Smooth muscle cell (in vitro differentiated cells): ENCODE measurements around the gene MYO7B. TPM values are rescaled to one million over a fixed set of nuclear protein-coding genes. Genes with fewer than 3 reads are reported as not detected.
A peak's percentile ranks its signal among the peaks of the same experiment; 100 is the strongest.

Experiments
- DNase-seq: peaks from one replicate; lab custom pipeline; 2025; ENCODE audit not compliant: unreplicated experiment; lab: John Stamatoyannopoulos, UW
- H2AFZ ChIP-seq: fragments of 200-600 bp; sonication (generic); 2 replicates; pipeline ENCODE4 v1.6.0; 2016; ENCODE audit warnings: antibody characterized with exemption, low read depth, mild to moderate bottlenecking
- H3F3A ChIP-seq: fragments of 200-600 bp; sonication (generic); 2 replicates; pipeline ENCODE4 v1.6.0; 2017; ENCODE audit warnings: antibody characterized with exemption, low read depth
- H3K27ac ChIP-seq: fragments of 200-600 bp; sonication (generic); 2 replicates; pipeline ENCODE4 v1.5.1; 2016; ENCODE audit warnings: low read depth, mild to moderate bottlenecking
- H3K27me3 ChIP-seq: fragments of 200-600 bp; sonication (generic); 2 replicates; pipeline ENCODE4 v1.6.1; 2016; ENCODE audit warnings: low read depth, mild to moderate bottlenecking
- H3K36me3 ChIP-seq: fragments of 200-600 bp; sonication (generic); 2 replicates; pipeline ENCODE4 v1.5.1; 2016; ENCODE audit warnings: low read depth
- H3K4me1 ChIP-seq: fragments of 200-600 bp; sonication (generic); 2 replicates; pipeline ENCODE4 v1.5.1; 2016; ENCODE audit warnings: low read depth
- H3K4me2 ChIP-seq: fragments of 200-600 bp; sonication (generic); 2 replicates; pipeline ENCODE4 v1.6.0; 2016; ENCODE audit warnings: mild to moderate bottlenecking
- H3K4me3 ChIP-seq: fragments of 200-600 bp; sonication (generic); 2 replicates; pipeline ENCODE4 v1.5.1; 2016; ENCODE audit warnings: mild to moderate bottlenecking
- H3K79me2 ChIP-seq: fragments of 200-600 bp; sonication (generic); 2 replicates; pipeline ENCODE4 v1.6.0; 2016; ENCODE audit warnings: low read depth, mild to moderate bottlenecking
- H3K9ac ChIP-seq: fragments of 200-600 bp; sonication (generic); 2 replicates; pipeline ENCODE4 v1.6.0; 2016; ENCODE audit warnings: low read depth
- H3K9me3 ChIP-seq: fragments of 200-600 bp; sonication (generic); replicated peaks from 2 replicates; pipeline ENCODE4 v1.5.1; 2016; ENCODE audit warnings: low read depth
- H4K20me1 ChIP-seq: fragments of 200-600 bp; sonication (generic); 2 replicates; pipeline ENCODE4 v1.6.0; 2016; ENCODE audit warnings: low read depth
- WGBS: methylation state at CpG from one replicate; pipeline ENCODE4 v1.1.7; 2016; ENCODE audit warnings: low lambda C conversion rate; 5-methylcytosine and 5-hydroxymethylcytosine counted together
- polyA plus RNA-seq: library from polyadenylated mRNA; unstranded; fragments of >200 nt; fragmentation: Nextera tagmentation; extraction: Ambion mirVana; gene quantifications from 2 replicates; pipeline ENCODE4 v1.2.1, GENCODE V29; 2016
- total RNA-seq: library from RNA; depleted of rRNA; stranded (reverse); fragments of >200 nt; gene quantifications from 2 replicates; pipeline ENCODE4 v1.2.3, GENCODE V29; 2014
- TF ChIP-seq, protein P1 (sequence below): fragments of 200-600 bp; sonication (generic); IDR thresholded peaks from 2 replicates; pipeline ENCODE4 v1.5.1; 2017; ENCODE audit warnings: borderline replicate concordance, mild to moderate bottlenecking, antibody characterized with exemption; ENCODE audit not compliant: insufficient read depth, poor library complexity, severe bottlenecking

The MYO7B gene
- total and polyA plus RNA-seq, 2 experiments from 2014 or later = 0.09 to 0.35 TPM

DNA sequence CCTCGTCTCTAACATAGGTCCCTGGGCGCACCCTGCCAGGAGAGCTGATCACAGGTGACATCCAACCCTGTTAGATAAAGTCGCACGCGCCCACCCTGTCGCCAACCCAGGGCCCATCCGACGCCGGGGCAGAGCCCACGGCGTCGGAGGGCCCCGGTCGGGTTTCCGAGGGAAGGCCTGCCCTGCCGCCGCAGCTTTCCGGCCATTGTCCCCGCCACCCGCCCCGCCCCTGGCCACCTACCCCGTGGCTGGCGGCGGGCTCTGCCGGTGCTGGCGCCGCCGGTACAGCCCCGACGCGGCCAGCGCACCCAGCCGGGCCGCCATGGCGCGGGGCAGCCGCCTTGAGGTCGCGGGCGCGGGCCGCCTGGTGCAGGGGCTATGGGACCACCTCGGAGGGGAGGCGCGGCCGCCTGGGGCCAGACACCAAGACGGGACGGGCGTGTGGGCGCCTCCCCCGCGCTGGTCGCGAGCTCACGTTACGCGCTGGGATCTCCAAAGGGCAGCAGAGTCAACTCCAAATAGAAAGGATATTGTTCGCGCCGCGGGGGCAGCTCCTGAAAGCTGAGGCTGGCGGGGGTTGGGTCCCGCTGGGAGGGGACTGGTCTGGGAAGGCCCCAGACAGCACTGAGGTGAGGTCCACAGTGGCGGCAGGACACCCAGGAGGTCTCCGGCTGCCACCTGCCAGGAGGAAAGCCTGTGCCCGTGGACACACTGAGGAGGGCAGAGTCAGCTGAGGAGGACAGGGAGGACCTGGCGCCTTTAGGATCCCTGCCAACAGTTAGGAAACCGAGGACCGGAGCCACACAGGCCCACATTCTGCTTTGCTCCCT lies 128.8 kb downstream of the MYO7B start:
- peaks cover 26% of the 10 kb centered on the region for H3K79me2 ChIP-seq
- no peaks in the 10 kb centered on the region for H3K36me3 ChIP-seq
- H3K4me2 ChIP-seq = peak overlapping the region; percentile 80
- peaks cover 2% of the 10 kb centered on the region for H3K4me1 ChIP-seq
- peak overlapping the region; percentile 44 for H3K4me3 ChIP-seq
- WGBS = 21% methylated on average over 52 of the region's 69 CpGs
- no peak overlapping the region for H2AFZ ChIP-seq
- TF ChIP-seq, protein P1, sequence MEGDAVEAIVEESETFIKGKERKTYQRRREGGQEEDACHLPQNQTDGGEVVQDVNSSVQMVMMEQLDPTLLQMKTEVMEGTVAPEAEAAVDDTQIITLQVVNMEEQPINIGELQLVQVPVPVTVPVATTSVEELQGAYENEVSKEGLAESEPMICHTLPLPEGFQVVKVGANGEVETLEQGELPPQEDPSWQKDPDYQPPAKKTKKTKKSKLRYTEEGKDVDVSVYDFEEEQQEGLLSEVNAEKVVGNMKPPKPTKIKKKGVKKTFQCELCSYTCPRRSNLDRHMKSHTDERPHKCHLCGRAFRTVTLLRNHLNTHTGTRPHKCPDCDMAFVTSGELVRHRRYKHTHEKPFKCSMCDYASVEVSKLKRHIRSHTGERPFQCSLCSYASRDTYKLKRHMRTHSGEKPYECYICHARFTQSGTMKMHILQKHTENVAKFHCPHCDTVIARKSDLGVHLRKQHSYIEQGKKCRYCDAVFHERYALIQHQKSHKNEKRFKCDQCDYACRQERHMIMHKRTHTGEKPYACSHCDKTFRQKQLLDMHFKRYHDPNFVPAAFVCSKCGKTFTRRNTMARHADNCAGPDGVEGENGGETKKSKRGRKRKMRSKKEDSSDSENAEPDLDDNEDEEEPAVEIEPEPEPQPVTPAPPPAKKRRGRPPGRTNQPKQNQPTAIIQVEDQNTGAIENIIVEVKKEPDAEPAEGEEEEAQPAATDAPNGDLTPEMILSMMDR = no peak
- no peak overlapping the region for H3K9ac ChIP-seq
- no peaks in the 10 kb centered on the region for H3K9me3 ChIP-seq
- H3K27ac ChIP-seq = no peak overlapping the region
- no peak for DNase-seq
- no peaks in the 10 kb centered on the region for H3F3A ChIP-seq
- H3K27me3 ChIP-seq = peaks cover 16% of the 10 kb centered on the region
- H4K20me1 ChIP-seq = peaks cover 71% of the 10 kb centered on the region

DNA sequence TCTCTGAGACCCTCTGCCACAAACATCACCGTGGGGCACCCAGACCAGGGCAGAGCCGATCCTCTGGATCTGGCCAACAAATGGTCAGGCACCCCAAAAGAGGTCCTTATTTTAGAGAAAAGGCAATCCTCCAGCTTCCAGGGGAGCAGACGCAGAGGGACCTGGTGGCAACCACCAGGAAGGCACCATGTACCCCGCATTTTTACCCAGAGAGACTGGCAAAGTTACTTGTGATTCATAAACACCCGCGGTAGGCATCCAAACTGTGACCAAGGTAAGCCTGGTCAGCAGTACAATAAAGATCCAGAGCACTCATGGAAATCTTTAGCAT lies 129.4 kb downstream of the MYO7B start:
- Histone ChIP-seq H3K9me3 (no peaks in the 10 kb centered on the region), H3K27me3 (peaks cover 16% of the 10 kb centered on the region), H3K36me3 (no peaks in the 10 kb centered on the region), H3K9ac (no peak overlapping the region), H3K4me2 (peak overlapping the region; percentile 80), H3K4me3 (no peak overlapping the region), H3K4me1 (peaks cover 2% of the 10 kb centered on the region), H4K20me1 (peaks cover 71% of the 10 kb centered on the region), H3K79me2 (peaks cover 29% of the 10 kb centered on the region), H3K27ac (no peak overlapping the region), H2AFZ (no peak overlapping the region), H3F3A (no peaks in the 10 kb centered on the region)
- DNase-seq = no peak
- WGBS = 98% methylated on average over 6 of the region's 6 CpGs
- TF ChIP-seq, protein P1 = no peak

DNA sequence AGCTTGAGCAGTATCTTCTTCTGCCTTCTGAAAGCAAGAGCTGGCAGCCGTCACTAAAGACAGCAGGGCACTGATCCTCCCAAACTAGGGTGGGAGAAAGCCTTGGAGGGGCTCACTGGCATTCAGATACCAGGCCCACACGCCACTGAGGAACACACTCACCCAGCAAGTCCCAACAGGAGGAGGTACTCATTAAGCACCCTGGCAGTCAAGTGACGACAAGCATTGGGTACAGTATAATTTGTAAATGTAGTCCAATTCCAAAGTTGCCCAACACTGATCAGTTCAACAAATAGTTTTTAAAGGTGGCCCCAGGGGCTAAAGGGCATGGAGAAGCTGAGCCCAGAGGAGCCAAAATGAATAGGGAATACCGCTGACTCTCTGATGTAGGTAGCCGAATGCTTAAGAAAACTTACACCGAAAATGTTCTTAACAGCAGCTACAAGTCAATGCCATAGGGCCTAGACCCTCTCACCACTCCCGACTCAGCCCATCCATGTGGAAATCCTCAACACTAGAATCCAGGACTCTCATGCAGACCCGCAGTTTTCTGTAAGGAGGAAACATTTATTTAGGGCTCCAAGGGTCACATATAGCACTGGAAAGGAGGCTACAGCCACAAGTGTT lies 129.9 kb downstream of the MYO7B start:
- no peaks in the 10 kb centered on the region for H3F3A ChIP-seq
- H3K4me2 ChIP-seq = no peak overlapping the region
- H3K27me3 ChIP-seq = peaks cover 16% of the 10 kb centered on the region
- no peak overlapping the region for H3K4me3 ChIP-seq
- H3K9me3 ChIP-seq = no peaks in the 10 kb centered on the region
- H4K20me1 ChIP-seq = peaks cover 71% of the 10 kb centered on the region
- no peaks in the 10 kb centered on the region for H3K36me3 ChIP-seq
- H3K27ac ChIP-seq = no peak overlapping the region
- no peak overlapping the region for H3K9ac ChIP-seq
- DNase-seq = no peak
- peaks cover 33% of the 10 kb centered on the region for H3K79me2 ChIP-seq
- TF ChIP-seq, protein P1 = no peak
- H2AFZ ChIP-seq = no peak overlapping the region
- peaks cover 2% of the 10 kb centered on the region for H3K4me1 ChIP-seq
- 97% methylated on average over 8 of the region's 8 CpGs for WGBS
